GM19239 (cell line): ENCODE results near the gene ERC2.
"Not testable (repeated sequence)": the region's sequence is repeated elsewhere in the genome, so short reads cannot be mapped to it uniquely, and the experiment has no call there.

Experiments used
- DNase-seq: peaks from one replicate; pipeline ENCODE4 v3.0.0; 2011; ENCODE audit warnings: low spot score; ENCODE audit not compliant: insufficient read length
- FAIRE-seq: peaks from 2 replicates; lab custom pipeline; 2011; peaks lifted over from hg19 to GRCh38; lab: Jason Lieb, UNC

Gene ERC2

DNA sequence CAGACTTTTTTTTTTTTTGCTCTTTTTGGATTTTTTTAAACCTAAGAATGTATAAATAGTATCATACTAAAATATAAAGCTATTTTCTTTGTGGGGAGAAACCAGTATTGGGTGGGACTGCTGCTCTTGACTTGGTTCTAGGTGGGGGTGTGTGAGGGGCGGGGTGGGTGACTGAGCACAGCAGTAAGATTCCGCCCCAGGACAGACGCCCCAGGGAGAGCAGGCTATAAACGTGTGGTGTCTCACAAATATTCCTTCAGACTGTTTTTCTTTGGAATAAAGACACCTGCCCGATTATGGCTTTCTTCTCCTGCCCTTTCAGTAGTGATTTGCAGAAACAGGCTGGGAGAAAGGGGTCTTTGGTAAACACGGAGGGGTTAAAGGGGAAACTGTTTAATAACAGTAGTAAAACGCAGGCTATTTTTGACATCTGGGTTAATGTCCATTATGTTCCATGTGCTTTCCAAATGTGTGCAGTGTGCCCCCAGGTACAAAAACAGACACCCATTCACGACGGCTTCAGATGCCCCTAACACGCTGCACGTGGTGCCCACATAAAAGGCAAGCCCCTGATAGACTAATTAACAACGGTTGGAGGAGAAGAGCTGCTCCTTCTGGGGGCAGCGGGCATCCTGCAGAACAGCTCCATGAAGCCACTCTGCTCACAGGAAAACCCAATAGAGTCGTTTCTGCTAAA is 952.6 kb downstream of the ERC2 start:
- DNase-seq (no peak), FAIRE-seq (no peak)

DNA sequence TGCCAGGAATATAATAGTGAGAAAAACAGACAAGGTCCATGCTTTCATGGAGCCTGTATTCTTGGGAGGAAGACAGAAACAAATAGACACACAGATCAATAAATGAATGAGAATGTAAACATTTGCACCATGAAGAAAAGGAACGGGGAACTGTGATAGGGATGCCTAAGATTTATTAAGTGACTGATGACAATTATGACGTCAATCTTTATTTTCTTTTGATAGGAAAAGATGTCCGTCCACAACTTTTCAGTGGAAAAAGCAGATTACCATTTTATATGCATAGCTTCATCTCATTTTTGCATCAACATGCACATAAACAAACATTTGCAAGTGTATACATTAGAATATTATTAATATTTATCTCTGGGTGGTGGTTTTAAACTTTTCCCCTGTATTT is 953.3 kb downstream of the ERC2 start:
- FAIRE-seq, result no peak
- no peak for DNase-seq

DNA sequence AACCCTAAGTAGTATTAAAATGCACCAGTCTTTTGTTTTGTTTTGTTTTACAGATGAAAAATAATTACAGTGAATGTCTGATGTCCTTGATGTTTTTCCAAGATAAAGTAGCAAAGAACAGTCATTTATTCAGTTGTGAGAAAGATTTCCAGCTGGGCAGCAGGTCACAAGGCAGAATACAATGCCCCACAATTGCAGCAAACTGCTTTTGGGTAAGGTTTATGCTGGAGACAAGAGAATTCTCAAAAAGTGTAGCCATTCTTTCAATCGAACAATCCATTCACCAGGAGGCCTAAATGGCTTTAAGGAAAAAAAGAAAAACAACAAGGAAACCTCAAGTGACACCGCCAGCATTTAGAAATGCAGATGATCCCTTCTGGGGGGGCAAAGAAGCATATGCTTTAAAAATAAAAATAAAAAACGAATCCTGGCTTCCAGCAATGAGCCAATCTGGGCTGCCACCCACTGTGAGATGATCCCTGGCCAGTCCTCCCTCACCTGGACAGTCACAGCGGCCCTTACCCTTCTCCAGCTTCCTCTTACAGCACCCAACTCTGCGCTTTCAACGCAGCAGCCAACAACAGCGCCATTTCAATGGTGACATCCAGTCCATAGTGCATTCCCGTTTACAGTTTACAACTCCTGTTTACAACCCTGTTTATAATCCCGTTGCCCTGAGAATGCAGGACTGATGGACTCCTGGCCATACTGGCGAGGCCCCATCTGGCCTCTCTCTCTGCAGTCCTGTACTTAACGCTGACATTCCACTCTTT is 955.5 kb downstream of the ERC2 start:
- no peak for FAIRE-seq
- DNase-seq, result no peak

GRCh38 chr3:55511895-55512570 is 956.2 kb downstream of the ERC2 start:
- FAIRE-seq, result no peak
- no peak for DNase-seq

DNA sequence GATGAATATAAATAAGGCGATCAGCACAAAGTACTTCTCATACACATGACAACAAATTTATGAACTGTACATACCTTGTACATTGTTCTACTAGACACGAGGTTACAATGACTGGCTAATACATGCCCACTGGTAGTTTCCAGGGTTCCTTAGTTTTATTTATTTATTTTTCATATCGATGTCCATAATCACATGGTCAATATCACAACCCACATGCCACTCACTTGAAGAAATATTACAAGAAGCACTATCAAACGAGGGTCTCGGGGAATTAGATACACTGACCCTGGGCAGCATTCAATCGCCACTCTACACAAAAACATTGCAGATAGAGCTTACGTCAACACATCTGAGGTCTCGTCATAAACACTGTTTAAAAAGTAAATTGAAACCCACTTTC is 959.9 kb downstream of the ERC2 start:
- DNase-seq (no peak), FAIRE-seq (no peak)

DNA sequence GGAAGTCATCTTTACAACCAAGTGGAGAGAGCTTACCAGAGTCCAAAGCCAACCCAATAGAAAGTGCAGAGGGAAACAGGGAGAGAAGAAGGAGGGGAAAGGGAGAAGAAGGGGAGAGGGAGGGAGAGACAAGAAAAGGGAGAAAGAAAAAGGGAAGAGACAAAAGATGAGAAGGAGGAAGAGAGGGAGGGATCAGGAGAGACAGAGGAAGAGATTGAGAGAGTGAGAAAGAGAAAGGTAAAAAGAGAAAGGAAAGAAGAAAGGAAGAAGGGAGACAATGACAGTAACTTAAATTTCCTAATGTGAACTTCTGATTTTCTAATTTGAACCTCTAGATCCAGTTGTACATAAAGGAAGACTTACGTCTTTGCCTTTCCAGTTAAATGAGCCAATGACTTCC is 960.5 kb downstream of the ERC2 start:
- no peak for FAIRE-seq
- no peak for DNase-seq

GRCh38 chr3:55505776-55506175 is 962.5 kb downstream of the ERC2 start:
- DNase-seq, result no peak
- no peak for FAIRE-seq

DNA sequence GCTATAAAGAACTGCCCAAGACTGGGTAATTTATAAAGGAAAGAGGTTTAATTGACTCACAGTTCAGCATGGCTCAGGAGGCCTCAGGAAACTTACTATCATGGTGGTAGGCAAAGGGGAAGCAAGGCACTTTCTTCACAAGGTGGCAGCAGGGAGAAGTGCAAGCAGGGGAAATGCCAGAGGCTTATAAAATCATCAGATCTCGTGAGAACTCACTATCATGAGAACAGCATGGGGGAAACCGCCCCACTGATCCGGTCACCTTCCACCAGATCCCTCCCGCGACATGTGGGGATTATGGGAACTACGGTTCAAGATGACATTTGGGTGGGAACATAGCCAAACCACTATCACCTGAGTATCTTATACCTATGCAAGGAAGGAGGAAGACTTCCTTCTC is 963.2 kb downstream of the ERC2 start:
- FAIRE-seq, result not testable (repeated sequence)

GRCh38 chr3:55501905-55502304 is 966.4 kb downstream of the ERC2 start:
- FAIRE-seq (no peak), DNase-seq (no peak)

More for the DNA sequence above, 963.2 kb downstream of the ERC2 start:
- not testable (repeated sequence) for DNase-seq

- no peak for FAIRE-seq
- no peak for DNase-seq
Measured at GRCh38 chr3:55500555-55501330, 967.5 kb downstream of the ERC2 start.

DNA sequence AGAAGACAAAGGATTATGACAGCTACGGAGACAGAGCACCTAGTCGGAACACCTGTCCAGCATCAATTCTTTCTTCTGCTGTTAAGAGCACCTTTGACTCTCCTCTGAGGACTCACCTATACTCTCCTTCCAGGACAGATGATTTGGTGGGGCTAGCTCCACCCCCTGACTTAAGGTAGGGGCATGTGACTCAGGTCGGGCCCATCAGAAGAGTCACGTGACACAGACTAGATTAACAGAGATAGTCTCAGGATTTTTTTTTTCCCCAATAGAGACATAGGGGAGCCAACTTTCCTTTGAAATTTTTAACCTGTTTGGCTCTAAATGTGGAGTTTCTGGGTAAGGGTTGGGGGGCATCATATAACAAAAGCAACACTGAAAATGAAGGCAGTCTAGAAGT is 969.7 kb downstream of the ERC2 start:
- DNase-seq (no peak), FAIRE-seq (no peak)

DNA sequence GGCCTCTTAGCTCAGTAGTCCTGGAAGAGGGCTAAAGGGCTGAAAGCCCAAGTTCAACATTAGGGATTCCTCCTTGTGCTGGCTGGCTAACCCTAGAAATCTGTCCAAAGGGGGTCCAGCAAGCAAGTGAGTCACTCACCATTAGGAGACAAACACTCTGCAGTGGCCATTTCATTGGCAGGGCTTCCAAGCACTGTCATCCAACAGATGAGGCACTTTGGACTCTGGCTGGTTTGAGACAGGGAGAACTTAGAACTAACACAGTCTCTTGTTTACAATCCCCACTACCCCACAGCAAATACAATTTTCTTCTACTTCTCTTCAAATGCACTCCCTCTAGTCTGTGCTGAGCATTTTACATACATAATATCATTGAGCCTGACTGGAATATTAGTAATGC is 971.0 kb downstream of the ERC2 start:
- DNase-seq (no peak), FAIRE-seq (no peak)

GRCh38 chr3:55494976-55495375 is 973.3 kb downstream of the ERC2 start:
- no peak for DNase-seq
- FAIRE-seq, result no peak

DNA sequence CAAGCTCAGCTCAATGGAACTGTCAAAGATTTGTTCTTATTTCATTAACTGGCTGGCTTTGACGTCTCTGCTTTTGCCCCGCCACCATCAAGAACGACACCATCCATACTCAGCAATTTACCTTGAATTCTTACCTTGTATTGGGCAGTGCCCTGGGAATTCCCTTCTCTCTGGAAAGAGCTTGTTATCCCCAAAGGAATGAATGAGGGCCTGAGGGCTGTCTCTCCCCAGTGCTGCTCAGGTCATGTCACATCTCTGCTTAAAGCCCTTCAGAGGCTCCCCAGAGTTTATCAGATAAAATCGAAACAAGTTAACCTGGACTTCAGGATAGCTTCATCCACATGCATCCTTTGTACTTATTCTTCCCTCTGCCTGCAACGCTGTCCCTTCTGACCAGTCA is 975.3 kb downstream of the ERC2 start:
- FAIRE-seq, result no peak
- no peak for DNase-seq

DNA sequence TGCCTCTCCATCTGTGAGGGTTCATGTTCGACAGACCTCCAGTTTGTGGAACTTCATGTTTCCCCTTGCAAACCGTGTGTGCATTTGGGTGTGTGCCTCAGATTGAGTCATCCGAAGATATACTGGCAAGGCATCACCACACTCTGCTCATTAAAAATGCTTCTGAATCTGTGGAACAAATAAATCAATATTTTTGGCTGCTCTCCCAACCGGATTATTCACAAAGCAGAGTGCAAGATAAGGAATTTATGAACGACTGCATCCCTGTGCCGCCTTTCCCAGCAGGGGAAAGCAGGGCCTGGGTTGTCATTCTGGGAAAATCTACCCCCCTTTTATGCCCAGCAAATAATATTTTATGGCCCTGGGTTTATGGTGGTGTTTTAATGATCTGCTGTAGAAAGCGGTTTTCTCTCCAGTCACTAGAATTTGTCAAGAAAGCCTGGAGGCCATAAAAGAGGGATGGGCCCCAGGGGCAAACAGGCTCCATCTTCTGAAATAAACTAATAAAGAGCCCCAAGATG is 976.9 kb downstream of the ERC2 start:
- no peak for FAIRE-seq
- DNase-seq, result no peak

- FAIRE-seq (no peak), DNase-seq (no peak)
Measured at GRCh38 chr3:55490276-55490913, 977.9 kb downstream of the ERC2 start.

- DNase-seq (no peak), FAIRE-seq (no peak)
Measured at GRCh38 chr3:55489798-55490132, 978.5 kb downstream of the ERC2 start.

DNA sequence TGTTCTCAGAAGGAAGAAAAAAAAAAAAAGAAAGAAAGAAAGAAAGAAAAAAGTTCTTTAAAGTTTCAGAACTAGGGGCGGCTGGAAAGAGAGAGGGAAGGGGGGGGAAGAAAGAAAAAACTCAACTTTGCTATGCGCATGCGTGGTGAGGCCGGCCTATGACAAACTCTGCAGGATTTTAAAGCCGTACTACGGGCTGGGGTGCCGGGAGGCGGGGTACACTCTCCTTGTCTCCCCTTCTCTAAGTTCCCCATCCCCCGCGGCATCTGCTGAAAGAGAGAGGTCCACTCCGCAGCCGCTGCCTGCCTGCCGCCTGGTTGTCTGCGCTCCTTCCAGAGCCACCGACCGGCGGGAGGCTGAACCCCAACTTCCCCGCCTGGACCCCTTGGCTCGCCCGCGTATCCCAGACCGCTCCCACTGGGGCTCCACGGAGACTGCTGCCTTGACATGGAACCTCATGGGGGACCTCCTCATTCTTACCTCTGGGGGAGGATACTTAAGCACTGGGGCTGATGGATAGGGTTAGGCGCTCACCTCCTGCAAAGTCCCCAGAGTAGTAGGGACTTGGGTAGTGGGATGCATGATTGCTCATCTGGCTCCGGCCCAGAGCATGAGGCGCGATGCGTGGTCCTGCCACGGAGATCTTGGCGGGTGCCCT is 979.7 kb downstream of the ERC2 start:
- no peak for FAIRE-seq
- no peak for DNase-seq
